Measurements from ENCODE around the gene IRAK1BP1. TPM values are rescaled to one million over a fixed set of nuclear protein-coding genes. Genes with fewer than 3 reads are reported as not detected.
A peak's percentile ranks its signal among the peaks of the same experiment; 100 is the strongest.
"Not testable (repeated sequence)": the region's sequence is repeated elsewhere in the genome, so short reads cannot be mapped to it uniquely, and the experiment has no call there.

Gene IRAK1BP1
- total RNA-seq, 2 donors from 2014 or later = 0.68 to 2.3 TPM

- no peaks in the 10 kb centered on the region for H3K9me3 Mint-ChIP-seq
- peaks cover 6 to 10% of the 10 kb centered on the region in 2 donors for H3K36me3 Mint-ChIP-seq
- no peak for DNase-seq (ENCODE audit: low spot score in 2 of 2)
- H3K27ac Mint-ChIP-seq = no peak overlapping the region
- ATAC-seq = no peak
Measured at GRCh38 chr6:78863576-78863975, 3.8 kb upstream of the IRAK1BP1 start.

DNA sequence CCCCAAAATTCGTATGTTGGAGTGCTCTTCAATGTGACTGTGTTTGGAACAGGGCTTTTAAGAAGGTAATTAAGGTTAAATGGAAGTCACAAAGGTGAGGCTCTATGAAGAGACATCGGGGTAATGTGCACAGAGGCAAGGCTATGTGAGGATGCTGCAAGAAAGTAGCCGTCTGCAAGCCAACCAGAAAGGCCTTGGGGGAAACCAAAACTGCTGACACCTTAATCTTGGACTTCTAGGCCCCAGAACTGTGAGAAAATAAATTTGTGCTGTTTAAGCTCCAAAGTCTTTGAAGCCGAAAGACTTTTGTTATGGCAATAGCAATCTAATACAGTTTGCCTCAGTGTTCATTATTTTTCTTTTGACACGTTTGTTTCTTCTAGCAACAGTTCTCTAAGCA lies 2.4 kb upstream of the IRAK1BP1 start:
- ATAC-seq (no peak), DNase-seq (ENCODE audit: low spot score in 2 of 2) (no peak)
- Mint-ChIP-seq H3K36me3 (peaks cover 6 to 10% of the 10 kb centered on the region in 2 donors), H3K27ac (no peak overlapping the region), H3K9me3 (no peaks in the 10 kb centered on the region)

GRCh38 chr6:78867020-78867369 lies 356 bp upstream of the IRAK1BP1 start:
- H3K36me3 Mint-ChIP-seq = peaks cover 6 to 10% of the 10 kb centered on the region in 2 donors
- no peak for DNase-seq (ENCODE audit: low spot score in 2 of 2)
- peak; percentile 57 for ATAC-seq
- H3K27ac Mint-ChIP-seq = peak overlapping the region; percentile 94 to 97
- H3K9me3 Mint-ChIP-seq = no peaks in the 10 kb centered on the region

GRCh38 chr6:78868116-78868515 lies 765 bp downstream of the IRAK1BP1 start:
- no peak for ATAC-seq
- DNase-seq (ENCODE audit: low spot score in 2 of 2) = no peak
- Mint-ChIP-seq H3K27ac (peak overlapping the region; percentile 94 to 97), H3K9me3 (no peaks in the 10 kb centered on the region), H3K36me3 (peaks cover 6 to 10% of the 10 kb centered on the region in 2 donors)

- DNase-seq (ENCODE audit: low spot score in 2 of 2) (no peak), ATAC-seq (no peak)
- Mint-ChIP-seq H3K36me3 (peaks cover 12 to 26% of the 10 kb centered on the region in 2 donors), H3K9me3 (peaks cover 4 to 5% of the 10 kb centered on the region in 2 donors), H3K27ac (no peak overlapping the region)
Measured at GRCh38 chr6:78875505-78875904, 8.2 kb downstream of the IRAK1BP1 start.

- DNase-seq (ENCODE audit: low spot score in 2 of 2) = no peak
- H3K9me3 Mint-ChIP-seq = peaks cover 1 to 3% of the 10 kb centered on the region in 2 donors
- H3K27ac Mint-ChIP-seq = no peak overlapping the region
- H3K36me3 Mint-ChIP-seq = peaks cover 17 to 31% of the 10 kb centered on the region in 2 donors
- ATAC-seq = no peak
Measured at GRCh38 chr6:78883651-78884050, 16.3 kb downstream of the IRAK1BP1 start.

GRCh38 chr6:78889901-78890300 lies 22.6 kb downstream of the IRAK1BP1 start:
- H3K36me3 Mint-ChIP-seq = peaks cover 22 to 25% of the 10 kb centered on the region in 2 donors
- DNase-seq (ENCODE audit: low spot score in 2 of 2); ATAC-seq; H3K9me3 Mint-ChIP-seq; H3K27ac Mint-ChIP-seq: not testable (repeated sequence)

GRCh38 chr6:78896227-78896626 lies 28.9 kb downstream of the IRAK1BP1 start:
- DNase-seq (ENCODE audit: low spot score in 2 of 2) = no peak
- Mint-ChIP-seq H3K27ac (no peak overlapping the region), H3K9me3 (no peaks in the 10 kb centered on the region), H3K36me3 (peaks cover 0 to 5% of the 10 kb centered on the region in 2 donors)
- no peak for ATAC-seq

DNA sequence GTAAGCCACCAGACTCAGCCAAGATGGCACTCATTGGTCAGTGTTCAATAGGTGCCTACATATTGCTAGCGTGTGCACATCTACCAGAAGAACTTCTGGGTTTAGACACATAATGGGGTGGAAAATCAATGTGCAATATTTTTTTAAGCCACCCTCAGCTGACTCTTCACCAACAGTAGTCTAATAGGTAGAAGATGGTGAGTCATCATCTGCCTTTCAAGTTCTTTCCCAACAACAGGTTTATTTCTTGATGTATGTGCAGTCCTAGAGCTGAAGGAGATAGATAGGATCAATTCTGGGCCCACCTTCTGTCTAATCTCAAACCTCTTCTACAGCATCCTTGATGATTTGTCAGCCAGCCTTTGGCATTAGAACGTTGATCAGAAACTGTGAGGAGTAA lies 41.3 kb downstream of the IRAK1BP1 start:
- no peak for DNase-seq (ENCODE audit: low spot score in 2 of 2)
- ATAC-seq = no peak
- Mint-ChIP-seq H3K9me3 (no peaks in the 10 kb centered on the region), H3K27ac (no peak overlapping the region), H3K36me3 (peaks cover 18 to 25% of the 10 kb centered on the region in 2 donors)

GRCh38 chr6:78909391-78909790 lies 42.0 kb downstream of the IRAK1BP1 start:
- H3K27ac Mint-ChIP-seq = no peak overlapping the region
- no peak for DNase-seq (ENCODE audit: low spot score in 2 of 2)
- H3K9me3 Mint-ChIP-seq = no peaks in the 10 kb centered on the region
- peaks cover 18 to 25% of the 10 kb centered on the region in 2 donors for H3K36me3 Mint-ChIP-seq
- ATAC-seq = no peak

DNA sequence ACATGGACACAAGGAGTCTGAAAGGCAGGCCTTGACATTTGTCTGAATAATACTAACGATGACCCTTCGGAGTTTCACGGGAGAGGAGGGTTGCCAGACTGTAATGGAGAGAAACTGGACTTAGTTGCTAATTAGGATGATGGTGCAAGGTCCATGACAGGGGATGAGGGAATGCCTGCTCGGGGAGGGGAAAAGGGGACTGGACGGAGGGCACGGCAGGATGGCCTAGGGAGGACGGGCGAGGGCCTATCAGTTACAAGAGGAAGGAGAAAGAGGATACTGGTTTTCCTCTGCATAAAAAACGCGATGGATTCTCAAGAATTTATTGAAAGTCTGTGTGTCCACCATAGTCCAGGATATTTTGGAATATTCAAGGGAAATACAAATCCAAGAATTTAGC lies 42.7 kb downstream of the IRAK1BP1 start:
- Mint-ChIP-seq H3K9me3 (no peaks in the 10 kb centered on the region), H3K36me3 (peaks cover 18 to 25% of the 10 kb centered on the region in 2 donors), H3K27ac (no peak overlapping the region)
- no peak for DNase-seq (ENCODE audit: low spot score in 2 of 2)
- ATAC-seq = no peak

DNA sequence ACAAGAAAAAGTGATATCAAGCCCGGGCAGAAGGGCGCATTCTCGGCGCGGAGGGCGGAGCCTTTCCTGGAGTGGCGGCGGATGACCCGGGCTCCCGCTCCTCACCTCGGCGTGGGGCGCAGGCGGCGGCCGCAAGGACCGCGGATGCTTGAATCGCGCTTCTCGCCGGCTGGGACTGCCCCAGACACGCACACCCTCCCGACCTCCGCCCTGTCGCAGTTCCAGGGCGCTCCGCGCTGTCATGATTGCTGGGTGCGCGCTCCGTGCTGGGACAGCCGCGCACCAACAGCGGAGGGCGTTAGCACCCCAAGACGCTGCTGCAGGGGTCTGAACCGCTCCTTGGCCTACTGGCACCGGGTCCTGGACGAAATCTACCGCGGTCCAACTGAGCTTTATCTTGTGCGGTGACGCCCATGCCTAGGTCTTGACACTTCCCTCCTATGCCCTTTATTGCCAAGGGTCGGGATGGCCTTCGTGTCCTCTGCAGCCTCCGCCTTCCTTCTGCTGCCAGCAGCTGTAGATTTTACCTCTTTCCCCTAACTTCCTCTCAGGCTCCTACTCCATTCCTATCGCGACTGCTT lies 43.3 kb downstream of the IRAK1BP1 start:
- peaks cover 2% of the 10 kb centered on the region in 2 donors for H3K9me3 Mint-ChIP-seq
- DNase-seq (ENCODE audit: low spot score in 2 of 2) (peak in 1 of 2 donors; percentile 17), ATAC-seq (peak; percentile 53 to 75)
- H3K36me3 Mint-ChIP-seq = peaks cover 21 to 28% of the 10 kb centered on the region in 2 donors
- H3K27ac Mint-ChIP-seq = no peak overlapping the region

DNA sequence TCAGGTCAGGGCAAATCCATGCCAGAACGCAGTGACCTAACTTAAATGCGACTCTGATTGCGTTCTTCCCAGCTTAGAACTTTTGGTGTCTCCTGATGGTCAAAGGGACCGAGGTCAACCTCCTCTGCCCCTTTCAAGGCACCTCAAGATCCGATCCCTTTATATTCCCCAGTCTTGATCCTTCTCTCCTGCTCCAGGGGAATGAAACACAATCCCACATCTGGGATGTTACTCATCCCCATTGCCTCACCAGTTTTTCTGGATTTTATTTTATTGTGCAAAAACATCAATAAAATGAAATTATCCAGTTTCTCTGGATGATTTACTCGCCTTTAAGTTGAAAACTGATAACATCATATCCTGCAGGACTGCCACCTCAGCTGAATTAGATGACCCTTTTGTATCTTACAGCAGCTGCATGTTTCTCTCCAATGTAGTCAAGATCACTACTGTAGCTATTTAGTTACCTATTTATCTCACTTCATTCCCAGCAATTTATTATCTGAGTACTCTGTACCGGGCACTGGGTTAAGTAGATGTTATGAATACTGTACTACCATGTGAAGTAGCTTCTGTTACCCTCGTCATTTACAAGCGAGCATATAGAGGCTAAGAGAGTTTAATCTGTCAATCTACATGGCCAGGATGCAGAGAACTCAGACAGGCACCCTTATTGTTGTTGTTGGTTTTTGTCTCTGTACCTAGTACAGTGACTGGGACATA lies 44.0 kb downstream of the IRAK1BP1 start:
- no peak overlapping the region for H3K27ac Mint-ChIP-seq
- DNase-seq (ENCODE audit: low spot score in 2 of 2) (no peak), ATAC-seq (no peak)
- H3K36me3 Mint-ChIP-seq = peaks cover 23 to 35% of the 10 kb centered on the region in 2 donors
- peaks cover 5 to 8% of the 10 kb centered on the region in 2 donors for H3K9me3 Mint-ChIP-seq

DNA sequence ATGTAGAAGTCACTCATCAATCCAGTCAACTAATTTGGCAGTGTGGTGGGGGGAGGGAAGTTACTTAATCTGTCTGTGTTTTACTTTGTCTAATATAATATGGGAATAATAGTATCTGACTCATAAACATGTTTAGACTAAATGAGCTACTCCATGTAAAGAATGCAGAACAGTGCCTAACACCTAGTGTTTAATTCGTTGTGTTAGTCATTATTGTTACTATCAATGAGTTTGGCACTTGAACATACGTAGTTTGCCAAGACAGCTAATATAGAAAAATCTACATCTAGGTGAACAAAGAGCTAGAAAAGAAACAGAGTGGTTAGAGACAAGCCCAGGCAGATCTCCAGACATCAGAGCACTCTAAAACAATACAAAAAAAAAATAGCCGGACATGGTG lies 49.1 kb downstream of the IRAK1BP1 start:
- ATAC-seq = no peak

DNA sequence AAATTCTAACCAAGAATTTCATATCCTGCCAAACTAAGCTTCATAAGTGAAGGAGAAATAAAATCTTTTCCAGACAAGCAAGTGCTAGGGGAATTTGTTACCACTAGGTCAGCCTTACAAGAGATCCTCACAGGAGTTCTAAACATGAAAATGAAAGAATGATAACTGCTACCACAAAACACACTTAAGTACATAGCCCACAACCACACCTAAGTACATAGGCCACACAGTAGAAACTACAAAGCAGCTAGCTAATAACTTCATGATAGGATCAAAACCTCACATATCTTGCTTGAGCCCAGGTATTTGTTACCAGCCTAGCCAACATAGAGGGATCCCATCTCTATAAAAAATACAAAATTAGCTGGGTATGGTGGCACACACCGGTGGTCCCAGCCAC lies 50.4 kb downstream of the IRAK1BP1 start:
- ATAC-seq = no peak
- no peak for DNase-seq (ENCODE audit: low spot score in 2 of 2)
- peaks cover 15 to 48% of the 10 kb centered on the region in 2 donors for H3K36me3 Mint-ChIP-seq
- peaks cover 38 to 45% of the 10 kb centered on the region in 2 donors for H3K9me3 Mint-ChIP-seq
- no peak overlapping the region for H3K27ac Mint-ChIP-seq

More for the DNA sequence above, 49.1 kb downstream of the IRAK1BP1 start:
- Mint-ChIP-seq H3K27ac (no peak overlapping the region), H3K9me3 (peaks cover 31 to 35% of the 10 kb centered on the region in 2 donors), H3K36me3 (peaks cover 17 to 41% of the 10 kb centered on the region in 2 donors)
- DNase-seq (ENCODE audit: low spot score in 2 of 2) = no peak

- peaks cover 10 to 52% of the 10 kb centered on the region in 2 donors for H3K36me3 Mint-ChIP-seq
- DNase-seq (ENCODE audit: low spot score in 2 of 2); ATAC-seq; H3K27ac Mint-ChIP-seq: not testable (repeated sequence)
- peaks cover 43 to 60% of the 10 kb centered on the region in 2 donors for H3K9me3 Mint-ChIP-seq
Measured at GRCh38 chr6:78921168-78921567, 53.8 kb downstream of the IRAK1BP1 start.

DNA sequence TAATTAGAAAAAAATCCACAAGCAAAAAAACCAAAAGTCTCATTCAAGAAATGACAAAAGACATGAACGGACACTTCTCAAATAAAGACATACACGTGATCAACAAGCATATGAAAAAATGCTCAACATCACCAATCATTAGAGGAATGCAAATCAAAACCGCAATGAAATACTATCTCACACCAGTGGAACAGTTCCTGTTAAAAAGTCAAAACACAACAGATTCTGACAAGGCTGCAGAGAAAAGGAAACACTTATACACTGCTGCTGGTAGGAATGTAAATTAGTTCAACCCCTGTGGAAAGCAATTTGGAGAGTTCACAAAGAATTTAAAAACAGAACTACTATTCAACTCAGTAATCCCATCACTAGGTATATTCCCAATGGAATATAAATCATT lies 58.0 kb downstream of the IRAK1BP1 start:
- DNase-seq (ENCODE audit: low spot score in 2 of 2) = no peak
- Mint-ChIP-seq H3K9me3 (peaks cover 37 to 61% of the 10 kb centered on the region in 2 donors), H3K27ac (no peak overlapping the region), H3K36me3 (peaks cover 0 to 45% of the 10 kb centered on the region in 2 donors)
- no peak for ATAC-seq

DNA sequence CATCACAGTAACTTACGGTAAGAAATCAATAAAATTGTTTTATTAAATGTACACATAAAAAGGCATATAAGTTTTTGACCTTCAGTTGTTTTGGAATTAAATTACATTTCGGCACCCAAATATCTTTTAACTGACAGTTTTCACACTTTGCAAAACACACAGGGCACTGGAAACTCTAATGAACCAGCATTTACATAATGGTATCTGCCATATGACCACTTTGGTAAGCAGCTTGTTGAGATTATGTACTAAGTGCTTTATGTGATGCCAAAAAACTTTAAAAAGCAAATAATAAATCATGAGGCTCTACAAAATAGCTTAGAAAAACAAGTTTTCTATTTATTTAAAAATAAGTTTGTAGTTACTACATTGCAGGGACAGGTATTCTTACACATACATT lies 68.2 kb downstream of the IRAK1BP1 start:
- no peak overlapping the region for H3K27ac Mint-ChIP-seq
- ATAC-seq = no peak
- peaks cover 1 to 8% of the 10 kb centered on the region in 2 donors for H3K36me3 Mint-ChIP-seq
- DNase-seq (ENCODE audit: low spot score in 2 of 2) = no peak
- H3K9me3 Mint-ChIP-seq = peaks cover 6% of the 10 kb centered on the region in 2 donors

All from activated naive CD4-positive, alpha-beta T cell treated with anti-CD3 and anti-CD28 coated beads, Interleukin-2, amount 50 U/mL, for 72 hours (primary cell).